Heart left ventricle (tissue), 13 donors: ENCODE measurements around the gene TMEM269.

ENCODE experiments used
- CTCF ChIP-seq, 12 donors: fragments of 200-600 bp; sonication (generic) in 4 of 12; IDR thresholded peaks; one replicate each; pipeline versions ENCODE4 v1.5.0 to v1.8.0; 2018 to 2022; ENCODE audit warnings: antibody characterized with exemption in 12 of 12, mild to moderate bottlenecking in 5 of 12
- POLR2A ChIP-seq, 2 donors: fragments of 450-650 bp; IDR thresholded peaks; one replicate each; pipeline ENCODE4 v1.6.1; 2017; ENCODE audit warnings: antibody characterized with exemption in 2 of 2, mild to moderate bottlenecking in 2 of 2, moderate library complexity in 2 of 2
- donor health status: ischemic (EF 13 %, LVEDD 7.1; RV severe dilation, severe dysfunction).
- donor health status: DM: no; HTN: yes; CAD: no.
- donor health status: DM: no; HTN: no; CAD: no.
- donor health status: ischemic (EF 25% LVEDD 6.9; RV normal size, moderate dysfunction).
- donor health status: ischemic (EF 25% LVEDD 5.7; RV mildly dilated, moderate dysfunction).
- donor health status: ischemic (EF 35%, LVEDD 5.7; RV mildly dilated, moderate dysfunction).
- donor health status: nonischemic (EF 11% LVEDD 7.7; RV severe dilation, severe dysfunction).
- donor health status: DM: yes; HTN: yes; CAD: no.
- donor health status: PGD.
- donor health status: ischemic (EF 29% LVEDD 5.4; RV normal size, mild dysfunction).
- donor health status: nonischemic (EF 23%, LVEDD 6.1; RV moderate dilation, normal function).

DNA sequence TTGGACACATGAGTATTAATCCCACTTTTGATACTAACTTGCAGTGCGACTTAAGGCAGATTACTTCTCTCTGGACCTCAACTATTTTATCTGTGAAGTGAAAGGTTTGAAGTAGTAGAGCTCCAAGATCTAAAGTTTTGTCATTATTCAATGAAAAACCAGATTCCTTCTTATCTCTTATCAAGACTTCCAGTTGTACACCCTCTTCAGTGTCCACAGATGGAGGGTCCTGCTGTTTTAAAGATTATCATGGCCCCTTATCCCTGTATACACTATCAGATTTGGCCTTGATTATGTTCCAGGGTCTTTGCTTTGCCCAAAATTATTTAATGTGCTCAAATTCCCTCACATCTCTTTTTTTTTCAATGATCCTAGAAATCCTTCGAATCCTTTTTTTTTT is 16.6 kb upstream of the TMEM269 start:
- TF ChIP-seq CTCF (IDR thresholded peaks at IDR 0.05) (no peak), POLR2A (IDR thresholded peaks at IDR 0.05) (no peak)
